ENCODE measurements around the gene PBLD.

- no peak for TF ChIP-seq CTCF (conservative IDR thresholded peaks at IDR 0.05)
- TF ChIP-seq EZH2 (IDR thresholded peaks at IDR 0.05; ENCODE audit: low read depth), result no peak
These were observed 14.0 kb upstream of the PBLD start for GRCh38 chr10:68346774-68347173.
